Hepatocyte (in vitro differentiated cells): Measurements from ENCODE around the gene SLC13A5. TPM values are rescaled to one million over a fixed set of nuclear protein-coding genes. Genes with fewer than 3 reads are reported as not detected.

ENCODE experiments used
- DNase-seq: peaks from one replicate; pipeline ENCODE4 v3.0.0-alpha.2; 2016; ENCODE audit warnings: low spot score
- H2AFZ ChIP-seq: fragments of 200-600 bp; sonication (generic); 2 replicates; pipeline ENCODE4 v1.6.0; 2016; ENCODE audit warnings: antibody characterized with exemption, mild to moderate bottlenecking
- H3K27ac ChIP-seq: fragments of 200-600 bp; sonication (generic); 2 replicates; pipeline ENCODE4 v1.5.1; 2016; ENCODE audit warnings: mild to moderate bottlenecking
- H3K27me3 ChIP-seq: fragments of 200-600 bp; sonication (generic); 2 replicates; pipeline ENCODE4 v1.6.1; 2016
- H3K36me3 ChIP-seq: fragments of 200-600 bp; sonication (generic); replicated peaks from 2 replicates; pipeline ENCODE4 v1.5.1; 2016; ENCODE audit warnings: low read depth; ENCODE audit not compliant: insufficient read depth
- H3K4me1 ChIP-seq: fragments of 200-600 bp; sonication (generic); 2 replicates; pipeline ENCODE4 v1.5.1; 2016; ENCODE audit warnings: mild to moderate bottlenecking, moderate library complexity; ENCODE audit not compliant: insufficient read depth
- H3K4me2 ChIP-seq: fragments of 200-600 bp; sonication (generic); 2 replicates; pipeline ENCODE4 v1.6.0; 2016
- H3K4me3 ChIP-seq: fragments of 200-600 bp; sonication (generic); 2 replicates; pipeline ENCODE4 v1.5.1; 2016; ENCODE audit warnings: mild to moderate bottlenecking
- H3K79me2 ChIP-seq: fragments of 200-600 bp; sonication (generic); 2 replicates; pipeline ENCODE4 v1.6.0; 2017; ENCODE audit warnings: mild to moderate bottlenecking
- H3K9me2 ChIP-seq: fragments of 200-600 bp; sonication (generic); replicated peaks from 2 replicates; pipeline ENCODE4 v1.6.0; 2017; ENCODE audit warnings: mild to moderate bottlenecking; ENCODE audit not compliant: insufficient read depth
- H3K9me3 ChIP-seq: fragments of 200-600 bp; sonication (generic); 2 replicates; pipeline ENCODE4 v1.5.1; 2016; ENCODE audit warnings: low read depth, mild to moderate bottlenecking
- H4K20me1 ChIP-seq: fragments of 200-600 bp; sonication (generic); 2 replicates; pipeline ENCODE4 v1.6.0; 2016; ENCODE audit warnings: mild to moderate bottlenecking; ENCODE audit not compliant: insufficient read depth, poor library complexity, severe bottlenecking
- EZH2 ChIP-seq: fragments of 200-600 bp; sonication (generic); IDR thresholded peaks from 2 replicates; pipeline ENCODE4 v1.6.1; 2016; ENCODE audit warnings: antibody characterized with exemption, mild to moderate bottlenecking, borderline replicate concordance
- EZH2phosphoT487 ChIP-seq: fragments of 200-600 bp; sonication (generic); IDR thresholded peaks from one replicate; pipeline ENCODE4 v1.6.1; 2018; ENCODE audit warnings: antibody characterized with exemption, mild to moderate bottlenecking, low read depth, moderate library complexity; ENCODE audit not compliant: unreplicated experiment, severe bottlenecking
- WGBS: methylation state at CpG from one replicate; pipeline ENCODE4 v1.1.6; 2016; ENCODE audit warnings: low lambda C conversion rate; ENCODE audit errors: missing lambda C conversion rate; 5-methylcytosine and 5-hydroxymethylcytosine counted together
- polyA plus RNA-seq: library from polyadenylated mRNA; unstranded; fragments of >200 nt; fragmentation: Nextera tagmentation; extraction: Ambion mirVana; gene quantifications from 2 replicates; pipeline ENCODE4 v1.2.1, GENCODE V29; 2016
- total RNA-seq: library from RNA; depleted of rRNA; stranded (reverse); fragments of >200 nt; gene quantifications from 2 replicates; pipeline ENCODE4 v1.2.3, GENCODE V29; 2014
- TF ChIP-seq, protein P1 (sequence below): fragments of 200-600 bp; sonication (generic); IDR thresholded peaks from 2 replicates; pipeline ENCODE4 v1.5.1; 2016; ENCODE audit warnings: antibody characterized with exemption, mild to moderate bottlenecking; ENCODE audit not compliant: poor library complexity

The SLC13A5 gene
- total and polyA plus RNA-seq, 2 experiments from 2014 or later = 7.3 to 18.5 TPM

DNA sequence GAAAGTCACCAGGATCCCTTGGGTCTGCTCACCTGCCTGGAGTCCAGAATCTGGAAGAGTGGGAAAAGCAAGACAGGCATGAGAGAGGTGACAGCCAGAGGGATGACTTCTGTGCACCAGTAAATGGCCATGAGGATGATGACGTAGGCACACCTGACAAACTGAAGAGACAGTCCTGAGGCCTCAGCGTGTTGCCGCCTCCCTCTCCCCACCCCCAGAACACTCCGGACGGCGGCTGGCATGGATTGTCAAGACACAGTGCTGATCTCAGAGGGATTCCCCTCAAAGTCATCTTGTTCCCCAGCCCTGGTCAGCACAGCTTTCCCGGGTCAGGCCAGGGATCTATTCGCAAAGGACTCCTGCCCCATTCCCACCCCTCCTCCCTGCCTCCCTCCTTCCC lies 6.2 kb downstream of the SLC13A5 start:
- Histone ChIP-seq H3K4me2 (no peak overlapping the region), H2AFZ (no peak overlapping the region), H3K4me1 (no peaks in the 10 kb centered on the region), H3K27me3 (no peaks in the 10 kb centered on the region), H3K9me2 (no peaks in the 10 kb centered on the region), H3K9me3 (no peaks in the 10 kb centered on the region), H3K36me3 (no peaks in the 10 kb centered on the region), H3K27ac (no peak overlapping the region), H3K79me2 (no peaks in the 10 kb centered on the region), H3K4me3 (no peak overlapping the region), H4K20me1 (no peaks in the 10 kb centered on the region)
- WGBS = 82% methylated on average over 8 of the region's 8 CpGs
- DNase-seq = no peak
- TF ChIP-seq, protein P1, sequence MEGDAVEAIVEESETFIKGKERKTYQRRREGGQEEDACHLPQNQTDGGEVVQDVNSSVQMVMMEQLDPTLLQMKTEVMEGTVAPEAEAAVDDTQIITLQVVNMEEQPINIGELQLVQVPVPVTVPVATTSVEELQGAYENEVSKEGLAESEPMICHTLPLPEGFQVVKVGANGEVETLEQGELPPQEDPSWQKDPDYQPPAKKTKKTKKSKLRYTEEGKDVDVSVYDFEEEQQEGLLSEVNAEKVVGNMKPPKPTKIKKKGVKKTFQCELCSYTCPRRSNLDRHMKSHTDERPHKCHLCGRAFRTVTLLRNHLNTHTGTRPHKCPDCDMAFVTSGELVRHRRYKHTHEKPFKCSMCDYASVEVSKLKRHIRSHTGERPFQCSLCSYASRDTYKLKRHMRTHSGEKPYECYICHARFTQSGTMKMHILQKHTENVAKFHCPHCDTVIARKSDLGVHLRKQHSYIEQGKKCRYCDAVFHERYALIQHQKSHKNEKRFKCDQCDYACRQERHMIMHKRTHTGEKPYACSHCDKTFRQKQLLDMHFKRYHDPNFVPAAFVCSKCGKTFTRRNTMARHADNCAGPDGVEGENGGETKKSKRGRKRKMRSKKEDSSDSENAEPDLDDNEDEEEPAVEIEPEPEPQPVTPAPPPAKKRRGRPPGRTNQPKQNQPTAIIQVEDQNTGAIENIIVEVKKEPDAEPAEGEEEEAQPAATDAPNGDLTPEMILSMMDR = no peak
- TF ChIP-seq EZH2phosphoT487 = no peak
- no peak for TF ChIP-seq EZH2

DNA sequence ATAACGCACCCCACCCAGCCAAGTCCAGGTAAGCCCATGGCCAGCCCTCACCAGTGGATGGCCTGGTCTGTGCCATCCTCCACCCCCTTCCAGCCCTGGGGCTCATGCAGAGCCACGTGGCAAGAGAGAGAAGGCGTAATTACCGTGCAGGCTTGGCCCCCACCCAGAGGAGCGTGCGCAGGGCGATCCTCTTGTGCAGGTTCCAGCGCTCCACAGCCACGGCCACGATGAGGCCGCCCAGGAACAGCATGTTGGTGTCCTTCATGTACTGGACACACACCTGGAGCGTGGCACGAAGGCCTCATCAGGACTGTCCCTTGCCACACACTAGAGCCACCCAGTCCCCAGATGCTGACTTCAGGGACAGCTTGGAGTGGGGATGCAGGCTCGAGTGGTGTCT lies 6.7 kb downstream of the SLC13A5 start:
- Histone ChIP-seq H3K9me3 (no peaks in the 10 kb centered on the region), H3K4me1 (no peaks in the 10 kb centered on the region), H3K9me2 (no peaks in the 10 kb centered on the region), H3K4me3 (no peak overlapping the region), H2AFZ (no peak overlapping the region), H3K4me2 (no peak overlapping the region), H3K79me2 (no peaks in the 10 kb centered on the region), H3K36me3 (no peaks in the 10 kb centered on the region), H3K27me3 (no peaks in the 10 kb centered on the region), H3K27ac (no peak overlapping the region), H4K20me1 (no peaks in the 10 kb centered on the region)
- 91% methylated on average over 14 of the region's 14 CpGs for WGBS
- TF ChIP-seq EZH2 = no peak
- TF ChIP-seq EZH2phosphoT487 = no peak
- DNase-seq = no peak

DNA sequence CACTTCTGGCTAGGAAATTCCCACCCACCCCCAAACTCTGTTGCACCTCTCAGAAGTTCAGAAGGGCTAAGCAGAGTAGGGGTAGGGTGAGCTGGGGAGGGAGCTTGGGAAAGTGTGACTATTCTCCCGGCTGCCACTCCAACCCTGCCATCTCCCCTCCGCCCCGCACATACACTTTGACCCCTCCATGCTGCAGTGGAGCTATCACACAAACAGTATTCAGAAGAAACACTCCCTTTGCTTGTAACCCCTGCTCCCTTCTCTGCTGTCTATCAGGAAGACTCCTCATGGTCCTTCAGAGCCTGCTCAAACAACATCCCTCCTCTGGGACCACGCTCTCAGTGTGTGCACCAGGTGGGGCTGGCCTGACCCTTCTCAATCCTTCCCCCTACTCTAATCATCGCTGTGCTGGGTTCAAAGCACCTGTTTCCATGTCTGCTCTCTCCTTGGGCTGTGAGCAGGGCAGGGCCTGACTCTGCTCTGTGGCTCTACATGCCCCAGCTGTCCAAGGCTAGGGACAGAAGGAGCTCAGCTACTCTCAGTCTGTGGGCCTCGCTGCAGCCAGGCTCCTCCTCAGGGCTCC lies 8.6 kb downstream of the SLC13A5 start:
- 82% methylated on average over 6 of the region's 6 CpGs for WGBS
- Histone ChIP-seq H2AFZ (no peak overlapping the region), H3K4me1 (peaks cover 14% of the 10 kb centered on the region)

DNA sequence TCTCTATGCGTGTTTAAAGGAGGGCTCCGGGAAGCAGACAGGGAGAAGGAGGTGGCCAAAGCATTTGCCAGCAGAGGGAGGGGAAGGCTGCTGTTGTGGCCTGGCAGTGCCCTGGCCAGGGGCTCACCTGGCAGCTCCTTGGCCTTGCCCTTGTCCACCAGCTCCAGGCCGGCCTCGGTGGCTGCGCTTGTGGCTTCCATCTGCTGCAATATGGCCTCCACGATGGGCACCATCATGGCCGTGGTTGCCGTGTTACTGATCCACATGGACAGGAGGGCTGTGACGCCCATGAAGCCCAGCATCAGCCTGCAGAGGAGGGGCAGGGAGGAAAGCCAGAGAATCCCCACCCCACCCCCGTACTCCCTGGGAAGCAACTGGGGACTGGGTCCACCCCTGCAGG lies 9.4 kb downstream of the SLC13A5 start:
- H3K36me3 ChIP-seq = no peaks in the 10 kb centered on the region
- TF ChIP-seq EZH2phosphoT487 = no peak
- TF ChIP-seq EZH2 = no peak
- TF ChIP-seq, protein P1 = no peak
- H3K9me3 ChIP-seq = no peaks in the 10 kb centered on the region
- H3K4me2 ChIP-seq = no peak overlapping the region
- H3K4me1 ChIP-seq = peaks cover 18% of the 10 kb centered on the region
- no peaks in the 10 kb centered on the region for H3K9me2 ChIP-seq
- 94% methylated on average over 10 of the region's 10 CpGs for whole genome bisulfite sequencing
- H3K27me3 ChIP-seq = no peaks in the 10 kb centered on the region
- no peak overlapping the region for H3K27ac ChIP-seq
- H2AFZ ChIP-seq = no peak overlapping the region
- no peak overlapping the region for H3K4me3 ChIP-seq
- no peak for DNase-seq
- no peaks in the 10 kb centered on the region for H3K79me2 ChIP-seq
- H4K20me1 ChIP-seq = no peaks in the 10 kb centered on the region

More for the DNA sequence above, 8.6 kb downstream of the SLC13A5 start:
- no peaks in the 10 kb centered on the region for H3K36me3 ChIP-seq
- no peak for DNase-seq
- no peak overlapping the region for H3K27ac ChIP-seq
- no peaks in the 10 kb centered on the region for H3K27me3 ChIP-seq
- H4K20me1 ChIP-seq = no peaks in the 10 kb centered on the region
- H3K79me2 ChIP-seq = no peaks in the 10 kb centered on the region
- TF ChIP-seq EZH2 = no peak
- TF ChIP-seq, protein P1 = no peak
- no peak for TF ChIP-seq EZH2phosphoT487
- no peaks in the 10 kb centered on the region for H3K9me3 ChIP-seq
- no peak overlapping the region for H3K4me3 ChIP-seq
- no peak overlapping the region for H3K4me2 ChIP-seq
- H3K9me2 ChIP-seq = no peaks in the 10 kb centered on the region
